NB4 (cell line): Measurements from ENCODE around the gene AP1G2.
"Not testable (repeated sequence)": the region's sequence is repeated elsewhere in the genome, so short reads cannot be mapped to it uniquely, and the experiment has no call there.

Source experiments
- DNase-seq: peaks from one replicate; pipeline ENCODE4 v3.0.0; 2010; ENCODE audit warnings: low read depth
- H3K4me3 ChIP-seq: one replicate; pipeline ENCODE4 v1.5.1; 2011; ENCODE audit warnings: mild to moderate bottlenecking, low read depth, low read length, moderate library complexity
- MYC ChIP-seq: IDR thresholded peaks from 2 replicates; pipeline ENCODE4 v1.6.1; 2011; ENCODE audit warnings: low read depth, low read length
- POLR2A ChIP-seq: IDR thresholded peaks from 2 replicates; pipeline ENCODE4 v1.6.1; 2011; ENCODE audit warnings: mild to moderate bottlenecking; ENCODE audit not compliant: insufficient read length; ENCODE audit errors: extremely low read depth
- TF ChIP-seq, protein P1 (sequence below): IDR thresholded peaks from one replicate; pipeline ENCODE4 v1.5.1; 2012; ENCODE audit warnings: low read depth, low read length
- TF ChIP-seq, protein P2 (sequence below): IDR thresholded peaks from 2 replicates; pipeline ENCODE4 v1.6.1; 2011; ENCODE audit warnings: low read depth, low read length

The AP1G2 gene

GRCh38 chr14:23612354-23612732 lies 44.8 kb upstream of the AP1G2 start:
- TF ChIP-seq, protein P1, sequence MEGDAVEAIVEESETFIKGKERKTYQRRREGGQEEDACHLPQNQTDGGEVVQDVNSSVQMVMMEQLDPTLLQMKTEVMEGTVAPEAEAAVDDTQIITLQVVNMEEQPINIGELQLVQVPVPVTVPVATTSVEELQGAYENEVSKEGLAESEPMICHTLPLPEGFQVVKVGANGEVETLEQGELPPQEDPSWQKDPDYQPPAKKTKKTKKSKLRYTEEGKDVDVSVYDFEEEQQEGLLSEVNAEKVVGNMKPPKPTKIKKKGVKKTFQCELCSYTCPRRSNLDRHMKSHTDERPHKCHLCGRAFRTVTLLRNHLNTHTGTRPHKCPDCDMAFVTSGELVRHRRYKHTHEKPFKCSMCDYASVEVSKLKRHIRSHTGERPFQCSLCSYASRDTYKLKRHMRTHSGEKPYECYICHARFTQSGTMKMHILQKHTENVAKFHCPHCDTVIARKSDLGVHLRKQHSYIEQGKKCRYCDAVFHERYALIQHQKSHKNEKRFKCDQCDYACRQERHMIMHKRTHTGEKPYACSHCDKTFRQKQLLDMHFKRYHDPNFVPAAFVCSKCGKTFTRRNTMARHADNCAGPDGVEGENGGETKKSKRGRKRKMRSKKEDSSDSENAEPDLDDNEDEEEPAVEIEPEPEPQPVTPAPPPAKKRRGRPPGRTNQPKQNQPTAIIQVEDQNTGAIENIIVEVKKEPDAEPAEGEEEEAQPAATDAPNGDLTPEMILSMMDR, result no peak
- TF ChIP-seq POLR2A (no peak), MYC (no peak)
- TF ChIP-seq, protein P2, sequence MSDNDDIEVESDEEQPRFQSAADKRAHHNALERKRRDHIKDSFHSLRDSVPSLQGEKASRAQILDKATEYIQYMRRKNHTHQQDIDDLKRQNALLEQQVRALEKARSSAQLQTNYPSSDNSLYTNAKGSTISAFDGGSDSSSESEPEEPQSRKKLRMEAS, result no peak
- no peak for DNase-seq
- H3K4me3 ChIP-seq, result no peak overlapping the region

GRCh38 chr14:23610815-23611289 lies 43.3 kb upstream of the AP1G2 start:
- TF ChIP-seq, protein P2, result no peak
- TF ChIP-seq POLR2A (no peak), MYC (no peak)
- TF ChIP-seq, protein P1, result no peak
- DNase-seq, result no peak

GRCh38 chr14:23610090-23610814 lies 42.7 kb upstream of the AP1G2 start:
- DNase-seq, result no peak
- no peak for TF ChIP-seq MYC
- TF ChIP-seq, protein P1, result no peak
- no peak for TF ChIP-seq POLR2A
- TF ChIP-seq, protein P2, result no peak
- H3K4me3 ChIP-seq, result no peak overlapping the region

More at GRCh38 chr14:23610815-23611289, 43.3 kb upstream of the AP1G2 start:
- H3K4me3 ChIP-seq, result no peak overlapping the region

DNA sequence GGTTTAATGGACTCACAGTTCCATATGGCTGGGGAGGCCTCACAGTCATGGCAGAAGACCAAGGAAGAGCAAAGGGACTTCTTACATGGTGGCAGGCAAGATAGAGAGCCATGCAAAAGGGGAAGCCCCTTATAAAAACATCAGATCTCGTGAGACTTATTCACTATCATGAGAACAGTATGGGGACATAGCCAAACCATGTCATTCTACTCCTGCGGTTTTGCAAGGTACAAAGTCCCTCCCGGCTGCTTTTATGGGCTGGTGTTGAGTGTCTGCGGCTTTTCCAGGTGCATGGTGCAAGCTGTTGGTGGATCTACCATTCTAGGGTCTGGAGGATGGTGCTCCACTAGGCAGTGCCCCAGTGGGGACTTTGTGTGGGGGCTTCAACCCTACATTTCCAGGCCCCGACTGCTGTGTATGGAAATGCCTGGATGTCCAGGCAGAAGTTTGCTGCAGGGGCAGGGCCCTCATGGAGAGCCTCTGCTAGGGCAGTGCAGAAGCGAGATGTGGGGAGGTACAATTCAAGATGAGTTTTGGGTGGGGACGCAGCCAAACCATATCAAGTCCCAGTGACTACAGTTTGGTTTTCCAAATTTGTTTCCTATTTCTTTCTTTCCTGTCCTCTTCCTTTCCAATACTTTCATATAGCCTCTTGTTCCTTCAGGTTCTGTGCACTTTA lies 42.0 kb upstream of the AP1G2 start:
- H3K4me3 ChIP-seq, DNase-seq: not testable (repeated sequence)

GRCh38 chr14:23609001-23609400 lies 41.4 kb upstream of the AP1G2 start:
- DNase-seq, result no peak
- TF ChIP-seq, protein P1, result no peak
- TF ChIP-seq MYC (no peak), POLR2A (no peak)
- TF ChIP-seq, protein P2, result no peak

GRCh38 chr14:23608454-23608853 lies 40.9 kb upstream of the AP1G2 start:
- no peak overlapping the region for H3K4me3 ChIP-seq
- TF ChIP-seq POLR2A (no peak), MYC (no peak)
- TF ChIP-seq, protein P1, result no peak
- TF ChIP-seq, protein P2, result no peak
- DNase-seq, result no peak

More at GRCh38 chr14:23609001-23609400, 41.4 kb upstream of the AP1G2 start:
- no peak overlapping the region for H3K4me3 ChIP-seq
